Astrocyte (in vitro differentiated cells and primary cell): ENCODE results near the gene MEIOB. TPM values are rescaled to one million over a fixed set of nuclear protein-coding genes. Genes with fewer than 3 reads are reported as not detected.

Experiments used
- DNase-seq: peaks from one replicate; pipeline ENCODE4 v3.0.0-alpha.2; 2010; ENCODE audit warnings: low read depth
- FAIRE-seq: peaks from 2 replicates; lab custom pipeline; 2011; peaks lifted over from hg19 to GRCh38; lab: Jason Lieb, UNC
- H2AFZ ChIP-seq: 2 replicates; pipeline ENCODE4 v1.6.0; 2012; ENCODE audit warnings: low read depth, low read length, inconsistent platforms
- H3K27ac ChIP-seq: 2 replicates; pipeline ENCODE4 v1.5.1; 2011; ENCODE audit warnings: low read depth, low read length, inconsistent platforms
- H3K27me3 ChIP-seq: 2 replicates; pipeline ENCODE4 v1.6.0; 2011; ENCODE audit warnings: low read length, inconsistent platforms; ENCODE audit not compliant: insufficient read depth
- H3K36me3 ChIP-seq: 2 replicates; pipeline ENCODE4 v1.5.1; 2011; ENCODE audit warnings: low read length, inconsistent platforms; ENCODE audit not compliant: insufficient read depth
- H3K4me1 ChIP-seq: 2 replicates; pipeline ENCODE4 v1.5.1; 2011; ENCODE audit warnings: low read length, inconsistent platforms; ENCODE audit not compliant: insufficient read depth
- H3K4me2 ChIP-seq: 2 replicates; pipeline ENCODE4 v1.6.0; 2012; ENCODE audit warnings: low read length, inconsistent platforms
- H3K4me3 ChIP-seq: 2 replicates; pipeline ENCODE4 v1.5.1; 2011; ENCODE audit warnings: low read depth, mild to moderate bottlenecking, low read length, inconsistent platforms; ENCODE audit not compliant: insufficient read depth
- H3K79me2 ChIP-seq: 2 replicates; pipeline ENCODE4 v1.6.0; 2012; ENCODE audit warnings: mild to moderate bottlenecking, low read length, inconsistent platforms; ENCODE audit not compliant: insufficient read depth
- H3K9ac ChIP-seq: 2 replicates; pipeline ENCODE4 v1.6.0; 2012; ENCODE audit warnings: mild to moderate bottlenecking, low read length, inconsistent platforms
- H3K9me3 ChIP-seq: 2 replicates; pipeline ENCODE4 v1.5.1; 2012; ENCODE audit warnings: low read depth, mild to moderate bottlenecking, low read length, inconsistent platforms; ENCODE audit not compliant: insufficient read depth
- H4K20me1 ChIP-seq: 2 replicates; pipeline ENCODE4 v1.6.0; 2012; ENCODE audit warnings: low read length, inconsistent platforms; ENCODE audit not compliant: insufficient read depth
- H3K27ac Mint-ChIP-seq: one replicate; pipeline ENCODE4 v1.8.0; 2021; ENCODE audit warnings: mild to moderate bottlenecking, mixed read lengths; ENCODE audit not compliant: unreplicated experiment
- H3K27me3 Mint-ChIP-seq: one replicate; pipeline ENCODE4 v1.8.0; 2021; ENCODE audit warnings: low read depth, mixed read lengths; ENCODE audit not compliant: unreplicated experiment
- H3K36me3 Mint-ChIP-seq: one replicate; pipeline ENCODE4 v1.8.0; 2021; ENCODE audit warnings: low read depth, mixed read lengths; ENCODE audit not compliant: unreplicated experiment
- H3K4me1 Mint-ChIP-seq: one replicate; pipeline ENCODE4 v1.8.0; 2021; ENCODE audit warnings: low read depth, mixed read lengths; ENCODE audit not compliant: unreplicated experiment
- H3K4me3 Mint-ChIP-seq: one replicate; pipeline ENCODE4 v1.8.0; 2021; ENCODE audit warnings: mild to moderate bottlenecking, moderate library complexity, mixed read lengths; ENCODE audit not compliant: unreplicated experiment
- H3K9me3 Mint-ChIP-seq: one replicate; pipeline ENCODE4 v1.8.0; 2021; ENCODE audit warnings: mild to moderate bottlenecking, mixed read lengths; ENCODE audit not compliant: unreplicated experiment
- EZH2 ChIP-seq: IDR thresholded peaks from 2 replicates; pipeline ENCODE4 v1.6.1; 2012; ENCODE audit warnings: mild to moderate bottlenecking, low read length, inconsistent platforms; ENCODE audit not compliant: insufficient read depth
- total RNA-seq: library from RNA; stranded (reverse); gene quantifications from 2 replicates; pipeline ENCODE4 v1.2.1, GENCODE V29; 2021
- TF ChIP-seq, protein P1 (sequence below): IDR thresholded peaks from 2 replicates; pipeline ENCODE4 v1.5.1; 2011; ENCODE audit warnings: low read depth, mild to moderate bottlenecking, inconsistent platforms, low read length, moderate library complexity; ENCODE audit not compliant: insufficient read depth

MEIOB gene
- total RNA-seq, 1 donor from 2014 or later = 0.16 TPM

DNA sequence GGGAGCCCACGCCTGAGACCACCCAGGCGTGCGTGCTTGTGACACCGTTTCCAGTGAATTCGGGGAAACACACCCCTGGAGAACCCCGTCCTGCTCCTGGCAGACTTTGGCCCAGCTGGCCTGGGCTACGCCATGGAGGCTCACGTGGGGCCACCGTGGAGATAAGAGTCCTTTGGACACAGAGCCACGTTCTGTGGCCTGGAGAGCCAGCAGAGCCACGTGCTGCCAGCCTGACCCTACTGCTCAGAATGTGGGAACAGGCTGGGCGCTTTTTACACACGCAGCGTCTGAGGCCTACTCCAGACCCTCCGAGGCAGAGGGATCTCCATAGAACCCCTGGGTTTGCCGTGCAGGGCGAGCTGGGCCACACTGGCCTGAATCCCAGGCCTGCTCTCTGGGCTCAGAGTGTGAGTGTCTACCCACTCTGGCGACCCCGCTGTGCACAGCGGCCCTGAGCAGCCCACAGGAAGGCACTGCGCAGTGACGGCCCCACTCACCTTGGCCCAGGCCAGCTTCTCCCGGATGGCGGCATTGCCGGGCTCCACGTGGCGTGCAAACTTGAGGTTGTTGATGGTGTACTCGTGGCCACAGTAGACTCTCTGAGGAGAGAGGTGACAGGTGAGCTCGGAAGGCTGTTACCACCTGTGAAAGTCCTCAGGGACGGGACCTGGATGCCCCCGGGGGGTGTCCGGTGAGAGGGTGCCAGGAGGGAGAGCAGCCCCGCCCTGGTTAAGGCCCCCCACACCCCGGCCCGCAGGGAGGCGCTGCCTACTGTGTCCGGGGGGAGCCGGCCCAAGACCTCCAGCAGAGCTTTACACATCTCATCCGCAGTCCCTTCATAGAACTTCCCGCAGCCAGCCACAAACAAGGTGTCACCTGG is 55.3 kb downstream of the MEIOB start:
- Histone ChIP-seq H3K9me3 (no peaks in the 10 kb centered on the region), H3K9ac (no peak overlapping the region), H3K4me2 (no peak overlapping the region), H3K27me3 (no peaks in the 10 kb centered on the region), H2AFZ (no peak overlapping the region), H3K4me1 (peaks cover 3% of the 10 kb centered on the region), H3K27ac (no peak overlapping the region), H3K36me3 (no peaks in the 10 kb centered on the region), H4K20me1 (peaks cover 3% of the 10 kb centered on the region), H3K79me2 (no peaks in the 10 kb centered on the region), H3K4me3 (no peak overlapping the region)
- DNase-seq (no peak), FAIRE-seq (no peak)
- H3K27me3 Mint-ChIP-seq = no peaks in the 10 kb centered on the region
- no peak overlapping the region for H3K4me3 Mint-ChIP-seq
- no peaks in the 10 kb centered on the region for H3K4me1 Mint-ChIP-seq
- H3K27ac Mint-ChIP-seq = no peak overlapping the region
- peaks cover 13% of the 10 kb centered on the region for H3K36me3 Mint-ChIP-seq
- no peak for TF ChIP-seq EZH2
- TF ChIP-seq, protein P1, sequence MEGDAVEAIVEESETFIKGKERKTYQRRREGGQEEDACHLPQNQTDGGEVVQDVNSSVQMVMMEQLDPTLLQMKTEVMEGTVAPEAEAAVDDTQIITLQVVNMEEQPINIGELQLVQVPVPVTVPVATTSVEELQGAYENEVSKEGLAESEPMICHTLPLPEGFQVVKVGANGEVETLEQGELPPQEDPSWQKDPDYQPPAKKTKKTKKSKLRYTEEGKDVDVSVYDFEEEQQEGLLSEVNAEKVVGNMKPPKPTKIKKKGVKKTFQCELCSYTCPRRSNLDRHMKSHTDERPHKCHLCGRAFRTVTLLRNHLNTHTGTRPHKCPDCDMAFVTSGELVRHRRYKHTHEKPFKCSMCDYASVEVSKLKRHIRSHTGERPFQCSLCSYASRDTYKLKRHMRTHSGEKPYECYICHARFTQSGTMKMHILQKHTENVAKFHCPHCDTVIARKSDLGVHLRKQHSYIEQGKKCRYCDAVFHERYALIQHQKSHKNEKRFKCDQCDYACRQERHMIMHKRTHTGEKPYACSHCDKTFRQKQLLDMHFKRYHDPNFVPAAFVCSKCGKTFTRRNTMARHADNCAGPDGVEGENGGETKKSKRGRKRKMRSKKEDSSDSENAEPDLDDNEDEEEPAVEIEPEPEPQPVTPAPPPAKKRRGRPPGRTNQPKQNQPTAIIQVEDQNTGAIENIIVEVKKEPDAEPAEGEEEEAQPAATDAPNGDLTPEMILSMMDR = no peak
- H3K9me3 Mint-ChIP-seq = no peaks in the 10 kb centered on the region

DNA sequence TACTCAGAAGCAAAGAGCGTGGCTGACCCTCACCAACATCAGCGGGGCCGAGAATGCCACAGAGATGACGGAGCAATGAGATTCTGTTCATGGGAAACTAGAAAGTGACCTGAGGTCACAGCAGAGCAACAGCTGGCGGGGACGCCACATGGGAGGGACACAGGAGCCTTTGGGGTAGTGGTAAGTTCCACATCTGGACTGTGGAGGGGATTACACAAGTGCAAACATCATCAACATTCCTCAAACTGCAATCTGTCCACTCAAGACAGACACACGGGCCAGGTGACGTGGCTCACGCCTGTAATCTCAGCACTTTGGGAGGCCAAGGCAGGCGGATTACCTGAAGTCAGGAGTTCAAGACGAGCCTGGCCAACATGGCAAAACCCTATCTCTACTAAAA is 56.5 kb downstream of the MEIOB start:
- peaks cover 3% of the 10 kb centered on the region for H3K4me1 ChIP-seq
- no peak for FAIRE-seq

More for the DNA sequence above, 56.5 kb downstream of the MEIOB start:
- Histone ChIP-seq H3K9me3 (no peaks in the 10 kb centered on the region), H3K79me2 (no peaks in the 10 kb centered on the region), H3K4me2 (no peak overlapping the region), H3K36me3 (no peaks in the 10 kb centered on the region), H2AFZ (no peak overlapping the region), H3K27ac (no peak overlapping the region), H4K20me1 (peaks cover 3% of the 10 kb centered on the region), H3K27me3 (no peaks in the 10 kb centered on the region), H3K4me3 (no peak overlapping the region), H3K9ac (no peak overlapping the region)
- Mint-ChIP-seq H3K27ac (no peak overlapping the region), H3K27me3 (no peaks in the 10 kb centered on the region), H3K4me1 (no peaks in the 10 kb centered on the region), H3K36me3 (peaks cover 16% of the 10 kb centered on the region), H3K9me3 (no peaks in the 10 kb centered on the region), H3K4me3 (peak overlapping the region; percentile 47)
- TF ChIP-seq, protein P1 = no peak
- TF ChIP-seq EZH2 = no peak
- no peak for DNase-seq
